Glutamatergic neuron (in vitro differentiated cells): Measurements from ENCODE around the gene TRIP11. TPM values are rescaled to one million over a fixed set of nuclear protein-coding genes. Genes with fewer than 3 reads are reported as not detected.

ENCODE experiments used
- DNase-seq: peaks from one replicate; pipeline ENCODE4 v3.0.0; 2022
- H3K27ac Mint-ChIP-seq: one replicate; pipeline ENCODE4 v1.8.0; 2020; ENCODE audit warnings: mild to moderate bottlenecking, mixed read lengths, inconsistent platforms; ENCODE audit not compliant: unreplicated experiment
- H3K27me3 Mint-ChIP-seq: one replicate; pipeline ENCODE4 v1.8.0; 2020; ENCODE audit warnings: mild to moderate bottlenecking, moderate library complexity, mixed read lengths, inconsistent platforms; ENCODE audit not compliant: unreplicated experiment
- H3K36me3 Mint-ChIP-seq: one replicate; pipeline ENCODE4 v1.8.0; 2020; ENCODE audit warnings: mild to moderate bottlenecking, mixed read lengths, inconsistent platforms; ENCODE audit not compliant: unreplicated experiment
- H3K4me1 Mint-ChIP-seq: one replicate; pipeline ENCODE4 v1.8.0; 2020; ENCODE audit warnings: mild to moderate bottlenecking, low read depth, mixed read lengths, inconsistent platforms; ENCODE audit not compliant: unreplicated experiment
- H3K4me3 Mint-ChIP-seq: one replicate; pipeline ENCODE4 v1.8.0; 2020; ENCODE audit warnings: mild to moderate bottlenecking, mixed read lengths, inconsistent platforms; ENCODE audit not compliant: unreplicated experiment
- H3K9me3 Mint-ChIP-seq: one replicate; pipeline ENCODE4 v1.8.0; 2020; ENCODE audit warnings: mild to moderate bottlenecking, moderate library complexity, mixed read lengths, inconsistent platforms; ENCODE audit not compliant: unreplicated experiment
- CTCF ChIP-seq: fragments of 200-600 bp; sonication (generic); IDR thresholded peaks from one replicate; pipeline ENCODE4 v1.5.0; 2021; ENCODE audit not compliant: partially characterized antibody, unreplicated experiment
- total RNA-seq: library from RNA; stranded (reverse); fragmentation: NEBNext Ultra II Directional; extraction: Animal tissue kit (Norgen Biotek cat#: 25700); gene quantifications from one replicate; pipeline ENCODE4 v1.2.1, GENCODE V29; 2021; ENCODE audit not compliant: unreplicated experiment

TRIP11 gene
- total RNA-seq, 1 donor from 2014 or later = 33.8 TPM

- Mint-ChIP-seq H3K4me1 (peaks cover 3% of the 10 kb centered on the region), H3K27ac (no peak overlapping the region)
Observed at GRCh38 chr14:91968280-91968679, 71.6 kb downstream of the TRIP11 start.

GRCh38 chr14:91964724-91965123 lies 75.1 kb downstream of the TRIP11 start:
- peaks cover 4% of the 10 kb centered on the region for H3K27me3 Mint-ChIP-seq

More at GRCh38 chr14:91968280-91968679, 71.6 kb downstream of the TRIP11 start:
- H3K36me3 Mint-ChIP-seq = peaks cover 5% of the 10 kb centered on the region
- no peak overlapping the region for H3K4me3 Mint-ChIP-seq
- peaks cover 4% of the 10 kb centered on the region for H3K27me3 Mint-ChIP-seq
- DNase-seq = no peak
- H3K9me3 Mint-ChIP-seq = no peaks in the 10 kb centered on the region
- TF ChIP-seq CTCF = no peak

GRCh38 chr14:91964011-91964410 lies 75.8 kb downstream of the TRIP11 start:
- Mint-ChIP-seq H3K27ac (no peak overlapping the region), H3K27me3 (peaks cover 4% of the 10 kb centered on the region), H3K36me3 (peaks cover 5% of the 10 kb centered on the region), H3K4me1 (peaks cover 6% of the 10 kb centered on the region), H3K4me3 (no peak overlapping the region), H3K9me3 (no peaks in the 10 kb centered on the region)
- TF ChIP-seq CTCF = no peak
- DNase-seq = no peak

More at GRCh38 chr14:91964724-91965123, 75.1 kb downstream of the TRIP11 start:
- no peak for TF ChIP-seq CTCF
- H3K27ac Mint-ChIP-seq = no peak overlapping the region
- H3K9me3 Mint-ChIP-seq = no peaks in the 10 kb centered on the region
- DNase-seq = no peak
- peaks cover 6% of the 10 kb centered on the region for H3K4me1 Mint-ChIP-seq
- no peak overlapping the region for H3K4me3 Mint-ChIP-seq
- peaks cover 5% of the 10 kb centered on the region for H3K36me3 Mint-ChIP-seq

GRCh38 chr14:91963465-91963864 lies 76.4 kb downstream of the TRIP11 start:
- DNase-seq = no peak
- H3K4me1 Mint-ChIP-seq = peaks cover 3% of the 10 kb centered on the region
- no peak for TF ChIP-seq CTCF
- H3K4me3 Mint-ChIP-seq = no peak overlapping the region
- H3K27ac Mint-ChIP-seq = no peak overlapping the region
- no peaks in the 10 kb centered on the region for H3K9me3 Mint-ChIP-seq
- peaks cover under 1% of the 10 kb centered on the region for H3K36me3 Mint-ChIP-seq
- H3K27me3 Mint-ChIP-seq = no peaks in the 10 kb centered on the region

GRCh38 chr14:91961297-91962220 lies 78.3 kb downstream of the TRIP11 start:
- Mint-ChIP-seq H3K27ac (no peak overlapping the region), H3K9me3 (no peaks in the 10 kb centered on the region), H3K4me1 (peaks cover 3% of the 10 kb centered on the region), H3K27me3 (no peaks in the 10 kb centered on the region), H3K36me3 (no peaks in the 10 kb centered on the region), H3K4me3 (no peak overlapping the region)
- TF ChIP-seq CTCF = no peak
- DNase-seq = no peak
